Measurements from ENCODE around the gene NCAPH2.

Gene NCAPH2

GRCh38 chr22:50489363-50490243, 18.4 kb upstream of the NCAPH2 start:
- DNase-seq (ENCODE audit: low read depth) = no peak
- H3K4me3 ChIP-seq (ENCODE audit: low read depth, low read length) = no peak overlapping the region
- no peak for TF ChIP-seq CTCF (IDR thresholded peaks at IDR 0.05; ENCODE audit: low read depth, low read length, missing control alignments)

- TF ChIP-seq CTCF (IDR thresholded peaks at IDR 0.05; ENCODE audit: low read depth, low read length, missing control alignments) = no peak
- no peak for DNase-seq (ENCODE audit: low read depth)
- H3K4me3 ChIP-seq (ENCODE audit: low read depth, low read length) = no peak overlapping the region
Observed at GRCh38 chr22:50490531-50491308, 17.3 kb upstream of the NCAPH2 start.

GRCh38 chr22:50497093-50497492, 10.9 kb upstream of the NCAPH2 start:
- TF ChIP-seq CTCF (IDR thresholded peaks at IDR 0.05; ENCODE audit: low read depth, low read length, missing control alignments) = no peak
- no peak for DNase-seq (ENCODE audit: low read depth)
- H3K4me3 ChIP-seq (ENCODE audit: low read depth, low read length) = no peak overlapping the region

GRCh38 chr22:50498322-50498890, 9.6 kb upstream of the NCAPH2 start:
- H3K4me3 ChIP-seq (ENCODE audit: low read depth, low read length) = no peak overlapping the region
- no peak for DNase-seq (ENCODE audit: low read depth)
- TF ChIP-seq CTCF (IDR thresholded peaks at IDR 0.05; ENCODE audit: low read depth, low read length, missing control alignments) = peak; percentile 72

GRCh38 chr22:50500452-50500851, 7.6 kb upstream of the NCAPH2 start:
- no peak overlapping the region for H3K4me3 ChIP-seq (ENCODE audit: low read depth, low read length)
- TF ChIP-seq CTCF (IDR thresholded peaks at IDR 0.05; ENCODE audit: low read depth, low read length, missing control alignments) = no peak
- no peak for DNase-seq (ENCODE audit: low read depth)

GRCh38 chr22:50502096-50502495, 5.9 kb upstream of the NCAPH2 start:
- H3K4me3 ChIP-seq (ENCODE audit: low read depth, low read length) = no peak overlapping the region
- no peak for DNase-seq (ENCODE audit: low read depth)
- no peak for TF ChIP-seq CTCF (IDR thresholded peaks at IDR 0.05; ENCODE audit: low read depth, low read length, missing control alignments)
